ENCODE measurements around the gene EDN1.

Gene EDN1

DNA sequence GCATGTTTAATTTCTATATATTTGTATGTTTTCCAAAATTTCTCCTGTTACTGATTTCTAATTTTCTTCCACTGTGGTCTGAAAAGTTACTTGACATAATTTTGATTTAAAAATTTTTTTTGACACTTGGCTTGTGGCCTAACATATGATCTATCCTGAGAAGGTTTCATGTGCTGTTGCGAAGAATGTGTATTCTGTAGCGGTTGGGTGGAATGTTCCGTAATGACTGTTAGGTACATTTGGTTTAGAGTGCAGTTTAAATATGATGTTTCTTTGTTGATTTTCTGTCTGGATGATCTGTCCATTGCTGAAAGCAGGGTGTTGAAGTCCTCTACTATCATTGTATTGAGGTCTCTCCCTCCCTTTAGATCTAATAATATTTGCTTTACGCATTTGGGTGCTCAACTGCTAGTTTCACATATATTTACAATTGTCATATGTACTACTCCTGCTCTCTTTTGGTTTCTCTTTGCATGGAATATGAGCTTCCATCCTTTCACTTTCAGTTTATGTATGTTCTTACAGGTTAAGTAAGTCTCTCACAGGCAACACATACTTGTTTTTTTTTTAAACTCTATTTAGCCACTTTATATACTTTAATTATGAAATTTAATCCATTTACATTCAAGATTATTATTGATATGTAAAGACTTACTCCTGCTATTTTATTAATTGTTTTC is 19.5 kb upstream of the EDN1 start:
- no peak for DNase-seq

DNA sequence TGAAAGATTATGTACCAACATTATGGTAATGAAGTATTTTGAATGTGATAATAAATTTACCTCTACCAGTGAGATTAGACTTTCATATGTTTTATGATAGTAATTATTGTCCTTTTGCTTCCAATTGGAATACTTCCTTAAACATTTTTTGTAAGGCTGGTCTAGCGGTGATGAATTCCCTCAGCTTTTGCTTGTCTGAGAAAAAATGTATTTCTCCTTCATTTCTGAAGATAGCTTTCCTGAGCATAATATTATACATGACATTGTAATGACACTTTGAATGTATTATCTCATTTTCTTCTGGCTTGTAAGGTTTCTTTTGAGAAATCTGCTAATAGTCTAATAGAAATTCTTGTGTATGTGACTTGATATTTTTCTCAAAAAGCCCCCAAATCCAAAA is 18.6 kb upstream of the EDN1 start:
- DNase-seq: no peak

DNA sequence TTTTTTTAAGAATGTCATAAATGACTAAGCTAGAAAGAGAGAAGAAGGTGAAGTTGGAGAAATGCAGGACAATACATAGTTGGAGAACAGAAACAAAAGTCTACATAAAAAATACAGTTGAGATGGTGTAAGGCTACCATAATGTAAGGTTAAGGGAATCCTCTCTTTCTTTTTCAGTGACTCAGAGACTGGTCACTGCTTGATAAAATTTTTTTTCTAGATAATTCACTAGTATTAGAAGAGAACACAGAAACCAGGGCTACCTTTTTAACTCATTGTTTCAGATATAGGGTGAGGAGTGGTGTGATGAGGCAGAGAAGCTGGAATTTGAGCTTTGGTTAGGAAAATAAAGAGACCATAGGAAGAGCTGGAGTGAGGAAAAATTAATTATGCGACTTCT is 18.2 kb upstream of the EDN1 start:
- no peak for DNase-seq

DNA sequence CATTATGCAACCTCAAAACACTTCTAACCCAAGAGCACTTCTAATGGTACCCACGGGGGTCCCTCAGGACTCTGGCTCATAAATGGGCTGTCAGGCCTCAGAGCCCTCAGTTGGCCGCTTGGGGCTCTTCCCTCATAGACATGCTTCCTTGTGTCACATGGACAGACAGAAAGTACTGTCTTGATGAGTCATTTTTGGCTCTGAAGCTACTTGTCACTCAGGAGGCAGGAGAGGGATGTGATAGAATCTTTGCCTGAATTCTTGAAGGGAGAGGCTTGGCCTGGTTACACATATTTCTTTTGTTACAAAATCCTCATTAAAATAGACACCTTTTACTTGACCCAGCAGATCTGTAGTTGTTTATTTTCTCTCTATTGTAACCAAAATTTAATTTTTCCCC is 15.1 kb upstream of the EDN1 start:
- DNase-seq: no peak

DNA sequence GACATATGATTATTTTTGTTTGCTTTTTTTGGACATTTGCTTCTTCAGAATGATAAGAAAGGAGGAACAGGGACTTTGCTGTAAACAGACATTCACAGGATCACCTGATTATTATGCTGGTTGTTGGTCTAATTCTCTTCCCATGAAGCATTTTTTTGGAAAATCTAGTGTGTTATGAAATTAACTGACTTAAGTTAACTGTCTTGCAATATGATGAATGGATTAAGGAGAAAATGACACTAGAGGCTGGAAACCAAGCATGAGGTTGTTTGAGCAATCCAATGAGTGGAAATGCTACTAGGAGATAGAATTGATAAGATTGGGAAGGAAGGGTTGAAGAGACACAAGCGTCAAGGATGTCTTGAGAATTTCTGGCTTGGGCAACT is 13.2 kb upstream of the EDN1 start:
- no peak for DNase-seq

DNA sequence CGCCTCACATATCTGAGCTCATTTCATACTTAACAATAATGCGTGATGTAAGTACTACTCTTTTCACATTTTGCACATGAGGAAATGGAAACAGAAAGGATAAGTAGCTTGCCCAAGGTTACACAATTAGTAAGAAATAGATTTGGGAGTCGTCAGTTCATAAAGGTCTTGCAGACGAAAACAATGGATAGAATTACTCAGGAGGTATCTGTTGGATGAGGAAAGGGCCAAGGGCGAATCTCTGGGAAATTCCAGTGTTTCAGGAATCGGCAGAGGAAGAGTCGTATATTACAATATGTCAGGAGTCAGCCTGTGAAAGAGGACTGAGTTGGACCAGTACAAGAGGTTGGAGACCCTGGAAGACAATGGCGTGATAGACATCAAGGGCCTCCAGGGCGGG is 12.8 kb upstream of the EDN1 start:
- no peak for DNase-seq

DNA sequence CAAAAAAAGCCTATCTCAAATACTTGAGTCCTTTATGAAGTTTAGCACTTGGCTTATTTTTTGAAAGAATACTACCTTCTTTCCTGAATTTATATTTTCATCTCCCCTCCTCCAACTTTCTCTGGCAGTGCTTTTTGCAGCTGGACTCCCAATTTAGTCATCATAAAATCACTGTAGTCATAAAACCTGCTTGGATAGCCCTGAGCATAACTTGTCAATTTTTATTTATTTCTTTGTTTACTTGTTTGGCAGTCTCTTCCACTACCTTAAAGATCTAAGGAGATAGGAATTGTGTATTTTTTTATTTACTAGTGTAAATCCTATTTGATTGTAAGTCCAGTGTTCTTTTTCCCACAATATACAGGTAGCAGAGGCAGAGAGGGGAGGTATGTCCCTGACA is 11.2 kb upstream of the EDN1 start:
- DNase-seq: no peak

DNA sequence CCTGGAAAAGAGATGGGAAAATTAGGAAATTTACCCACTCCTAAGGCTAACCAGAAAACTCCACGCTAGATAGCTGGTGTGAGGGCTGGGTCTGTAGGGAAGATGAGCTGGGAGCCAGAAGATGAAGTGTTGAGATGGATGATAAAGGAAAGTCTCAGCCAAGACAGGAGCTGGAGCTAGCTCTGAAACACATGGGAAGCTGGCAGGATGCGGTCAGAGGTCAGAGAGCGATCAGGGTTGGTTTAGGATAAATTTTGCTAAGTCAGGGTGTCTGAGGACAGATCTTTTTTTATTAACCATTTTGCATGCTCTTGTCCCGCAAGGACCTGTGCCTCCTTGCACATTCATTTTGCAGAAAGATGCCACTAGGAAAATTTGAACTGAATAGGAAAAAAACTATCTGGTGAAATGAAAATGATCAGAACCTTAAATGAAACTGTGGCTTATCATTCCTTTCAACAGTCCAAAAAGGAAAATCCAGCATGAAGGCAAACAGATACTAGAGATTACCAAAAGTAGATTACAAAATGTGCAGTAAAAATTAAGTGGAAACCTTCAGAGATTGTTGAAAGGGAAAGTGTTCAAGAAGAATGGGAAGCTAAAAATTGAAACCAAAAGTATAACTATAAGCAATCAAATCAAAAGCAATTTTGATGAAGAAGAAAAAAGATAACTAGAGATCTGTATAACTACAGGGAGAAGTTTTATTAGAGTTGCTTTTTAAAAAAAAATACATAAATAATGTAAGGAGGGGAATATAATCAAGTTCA is 10.7 kb upstream of the EDN1 start:
- DNase-seq: no peak

DNA sequence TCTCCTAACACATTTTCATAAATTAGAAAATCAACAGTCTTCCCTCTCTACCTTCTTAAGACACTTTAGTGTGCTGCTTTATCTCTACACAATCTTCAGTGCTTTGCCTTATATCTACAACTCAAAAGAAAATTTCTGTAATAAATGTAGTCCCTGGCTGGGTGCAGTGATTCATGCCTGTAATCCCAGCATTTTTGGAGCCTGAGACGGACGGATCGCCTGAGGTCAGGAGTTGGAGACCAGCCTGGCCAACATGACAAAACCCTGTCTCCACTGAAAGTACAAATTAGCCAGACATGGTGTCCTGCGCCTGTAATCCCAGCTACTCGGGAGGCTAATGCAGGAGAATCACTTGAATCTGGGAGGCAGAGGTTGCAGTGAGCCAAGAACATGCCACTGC is 9.7 kb upstream of the EDN1 start:
- no peak for DNase-seq

DNA sequence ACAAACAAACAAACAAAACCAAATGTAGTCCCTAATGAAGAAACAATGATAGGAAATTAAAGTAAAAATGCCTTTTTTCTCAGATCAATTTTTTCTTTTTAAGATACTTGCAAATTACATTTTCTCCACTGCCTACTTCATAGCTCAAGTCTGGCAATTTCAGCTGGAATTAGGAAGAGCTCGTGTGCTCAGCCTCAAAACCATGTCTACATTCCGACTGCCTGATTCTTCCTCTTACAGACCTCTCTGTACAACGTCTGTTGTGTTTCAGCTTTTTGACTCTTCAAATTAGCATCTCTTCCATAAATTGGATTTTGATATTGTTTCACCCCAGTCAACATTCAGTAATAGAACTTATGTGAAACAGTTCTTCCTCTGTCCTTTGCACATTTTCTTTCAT is 9.3 kb upstream of the EDN1 start:
- DNase-seq: no peak

DNA sequence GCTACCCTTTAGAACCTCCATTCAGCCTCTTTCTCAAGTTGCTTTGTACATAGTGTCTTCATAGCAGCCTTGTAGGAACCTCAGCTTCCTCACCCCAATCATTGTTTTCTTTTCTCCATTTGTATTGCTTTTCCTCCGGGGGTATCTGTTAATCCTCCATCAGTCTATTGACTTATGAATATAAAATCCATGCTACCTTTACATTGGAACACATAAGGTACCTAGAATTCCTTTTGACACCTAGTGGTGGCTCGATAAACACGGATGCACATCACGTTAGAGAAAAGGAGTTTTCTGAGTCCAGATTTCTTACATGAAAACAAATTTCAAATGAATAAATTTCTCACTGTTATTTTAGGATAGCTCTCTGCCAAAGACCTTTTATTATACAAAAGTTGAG is 6.3 kb upstream of the EDN1 start:
- DNase-seq: no peak

DNA sequence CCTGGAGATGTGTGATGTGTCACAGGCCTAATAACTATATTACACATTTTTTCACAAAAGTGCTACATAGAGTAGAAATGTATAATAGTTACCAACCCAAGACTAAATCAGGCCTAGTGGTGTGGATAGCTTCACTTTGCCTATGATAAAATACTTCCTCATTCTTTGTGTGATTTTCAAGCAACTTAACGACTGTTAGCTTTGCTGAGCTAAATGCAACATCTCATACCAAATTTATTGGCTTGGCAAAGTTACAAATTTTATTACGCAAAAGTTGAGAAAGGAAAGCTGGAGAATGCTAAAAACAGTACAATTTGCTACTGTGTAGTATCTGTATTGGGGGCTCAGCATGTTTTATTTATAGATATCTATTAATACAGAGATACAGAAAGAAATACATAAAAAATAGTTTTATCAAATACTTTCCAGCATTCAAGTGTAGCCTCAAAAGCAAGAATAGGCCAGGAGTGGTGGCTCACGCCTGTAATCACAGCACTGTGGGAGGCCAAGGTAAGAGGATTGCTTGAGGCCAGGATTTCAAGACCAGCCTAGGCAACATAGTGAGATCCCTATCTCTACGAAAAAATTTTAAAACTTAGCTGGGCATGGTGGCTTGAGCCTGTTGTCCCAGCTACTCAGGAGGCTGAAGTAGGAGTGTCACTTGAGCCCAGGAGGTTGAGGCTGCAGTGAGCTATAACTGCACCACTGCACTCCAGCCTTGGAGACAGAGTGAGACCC is 3.6 kb upstream of the EDN1 start:
- no peak for DNase-seq

DNA sequence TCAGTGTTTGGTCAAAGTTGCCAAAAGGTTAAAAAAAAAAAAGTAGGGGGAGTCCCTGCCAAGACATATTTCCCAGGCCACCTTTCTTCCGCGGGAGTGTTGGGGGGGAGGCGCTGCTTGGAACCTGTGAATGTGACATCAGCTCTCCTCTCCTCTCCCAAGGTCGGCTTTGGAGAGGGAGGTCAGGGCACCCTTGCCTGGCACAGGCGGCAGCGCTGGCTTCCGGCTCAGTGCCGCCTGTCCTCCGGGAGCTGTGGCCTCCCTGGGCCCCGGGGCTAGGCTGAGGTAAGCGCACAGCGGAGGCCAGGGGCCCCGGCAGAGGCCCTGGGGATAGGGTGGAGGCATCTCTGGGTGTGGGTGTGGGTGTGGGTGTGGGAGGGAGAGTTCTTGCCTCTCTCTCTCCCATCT is 1.9 kb upstream of the EDN1 start:
- no peak for DNase-seq

DNA sequence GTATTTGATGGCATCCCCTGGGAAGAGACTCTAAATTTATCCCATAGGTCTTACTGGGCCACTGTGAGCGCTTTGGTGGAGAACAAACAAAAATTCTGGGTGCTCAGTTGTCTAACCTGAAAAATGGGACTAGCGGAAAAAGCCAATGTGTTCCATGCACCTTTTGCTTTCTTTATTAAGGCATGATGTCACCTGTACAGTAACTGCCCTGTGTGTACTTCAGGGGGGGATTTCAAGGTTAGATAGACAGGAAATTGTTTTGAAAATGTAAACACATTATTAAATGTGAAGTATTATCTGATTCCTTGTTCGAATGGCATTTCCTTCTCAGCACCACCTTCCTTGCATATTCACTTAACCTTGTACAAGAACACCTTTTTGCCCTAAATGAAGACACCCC is 1.2 kb upstream of the EDN1 start:
- no peak for DNase-seq

DNA sequence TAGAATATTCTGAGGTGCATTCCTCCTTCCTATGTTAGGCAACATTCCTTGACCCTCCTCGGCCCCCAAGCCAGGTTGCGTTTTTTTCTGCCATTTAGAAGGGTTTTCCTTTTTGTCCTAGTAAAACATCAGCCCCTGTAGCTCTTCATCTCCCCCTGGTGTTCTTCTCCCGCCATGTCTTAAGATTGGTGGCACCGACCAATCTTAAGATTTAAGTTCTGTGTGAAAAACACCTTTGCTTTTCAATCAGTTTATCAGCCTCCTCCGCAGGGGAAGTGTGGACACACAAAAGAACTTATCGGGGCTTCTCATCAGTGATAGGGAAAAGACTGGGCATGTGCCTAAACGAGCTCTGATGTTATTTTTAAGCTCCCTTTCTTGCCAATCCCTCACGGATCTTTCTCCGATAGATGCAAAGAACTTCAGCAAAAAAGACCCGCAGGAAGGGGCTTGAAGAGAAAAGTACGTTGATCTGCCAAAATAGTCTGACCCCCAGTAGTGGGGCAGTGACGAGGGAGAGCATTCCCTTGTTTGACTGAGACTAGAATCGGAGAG is 719 bp upstream of the EDN1 start:
- DNase-seq: no peak

DNA sequence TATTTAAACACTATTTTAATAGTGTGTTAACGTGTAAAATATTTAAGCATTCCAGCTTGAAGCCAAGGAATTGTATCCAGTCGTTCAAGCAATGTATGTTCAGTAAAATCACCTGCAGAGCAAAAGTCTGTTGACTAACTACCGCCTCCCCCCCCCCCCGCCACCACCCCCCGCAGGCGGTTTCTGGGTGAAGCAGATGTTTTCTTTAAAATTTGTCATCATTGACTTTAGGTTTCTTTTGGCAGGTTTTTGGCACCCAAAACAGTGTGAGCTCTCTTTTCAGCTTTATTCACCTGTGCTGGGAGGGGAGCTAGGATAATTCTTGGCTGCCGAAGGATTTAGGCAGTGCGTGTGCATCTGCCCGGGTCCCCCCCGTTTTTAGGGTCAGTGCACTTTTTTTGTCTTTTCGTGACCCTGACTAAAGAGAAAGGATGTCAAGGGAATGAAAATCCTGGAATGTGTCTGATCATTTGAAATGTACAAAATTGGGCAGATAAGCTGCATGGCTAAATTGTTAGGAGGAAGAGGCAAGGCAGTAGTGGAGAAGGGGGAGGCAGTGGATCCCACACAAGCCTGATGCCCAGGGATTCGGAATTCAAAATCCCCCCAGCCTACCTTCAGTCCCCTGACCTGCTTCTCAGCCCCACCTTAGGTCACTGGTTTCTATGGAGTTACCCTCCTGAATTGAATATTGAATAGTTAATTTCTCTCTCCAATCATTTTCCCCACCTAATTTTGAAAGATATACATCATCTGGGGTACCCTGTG is 1.1 kb downstream of the EDN1 start:
- DNase-seq: no peak

DNA sequence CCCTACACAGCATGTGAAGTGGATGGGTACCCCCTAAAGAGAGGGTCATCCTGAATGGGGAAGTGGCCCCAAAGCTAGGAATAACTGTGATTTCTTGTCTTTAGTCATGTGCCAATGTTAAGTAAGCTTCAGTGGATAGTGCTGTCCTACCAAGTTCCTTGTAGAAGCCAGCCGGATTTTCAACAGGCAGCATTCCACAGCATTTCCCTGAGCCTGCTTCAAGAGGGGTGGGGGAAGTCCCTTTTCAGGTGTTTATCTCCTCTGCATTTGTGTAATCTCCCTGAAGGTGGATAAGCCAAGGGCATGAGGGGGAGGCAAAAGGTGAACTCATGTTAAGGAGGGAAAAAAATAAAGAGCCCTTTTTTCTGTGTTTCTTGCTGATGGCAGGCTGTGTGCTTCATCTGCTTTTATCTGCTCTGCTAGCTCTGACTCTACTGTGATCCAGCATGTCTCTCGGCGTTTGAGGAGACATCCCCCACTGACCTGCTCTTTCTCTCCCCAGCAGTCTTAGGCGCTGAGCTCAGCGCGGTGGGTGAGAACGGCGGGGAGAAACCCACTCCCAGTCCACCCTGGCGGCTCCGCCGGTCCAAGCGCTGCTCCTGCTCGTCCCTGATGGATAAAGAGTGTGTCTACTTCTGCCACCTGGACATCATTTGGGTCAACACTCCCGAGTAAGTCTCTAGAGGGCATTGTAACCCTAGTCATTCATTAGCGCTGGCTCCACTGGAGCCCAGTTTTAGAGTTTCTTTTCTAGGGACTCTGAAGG is 1.9 kb downstream of the EDN1 start:
- DNase-seq: no peak

DNA sequence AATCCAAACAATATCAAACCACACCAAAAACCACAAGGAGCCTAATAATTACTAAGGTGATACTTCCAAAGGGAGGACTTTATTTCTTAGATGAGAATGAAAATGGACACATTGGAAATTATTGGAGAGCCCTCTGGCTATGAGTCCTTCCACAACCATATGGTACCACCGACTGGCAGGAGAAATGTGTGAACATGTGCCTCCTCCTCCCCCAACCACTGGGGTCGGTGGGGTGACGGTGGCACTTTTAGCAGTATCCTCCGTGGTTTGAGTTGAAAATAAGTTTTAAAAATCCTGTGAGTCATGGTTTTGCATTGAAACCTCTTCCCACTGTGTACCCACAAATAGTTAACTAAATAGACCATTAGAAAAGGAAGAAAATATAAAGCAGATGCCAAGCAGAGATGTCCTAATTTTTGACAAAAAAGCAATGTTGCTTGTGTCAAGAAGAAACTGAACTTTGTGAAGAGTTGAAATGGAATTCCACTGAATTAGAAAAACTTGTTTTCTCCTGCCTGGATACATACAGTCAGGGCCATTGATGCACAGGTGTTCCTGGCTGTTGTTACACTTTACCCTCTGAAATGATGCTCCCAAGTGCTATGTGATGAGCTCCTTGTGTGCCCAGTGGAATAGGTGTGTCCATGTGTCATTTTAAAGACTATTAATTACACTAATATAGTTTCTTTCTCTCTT is 3.2 kb downstream of the EDN1 start:
- no peak for DNase-seq

DNA sequence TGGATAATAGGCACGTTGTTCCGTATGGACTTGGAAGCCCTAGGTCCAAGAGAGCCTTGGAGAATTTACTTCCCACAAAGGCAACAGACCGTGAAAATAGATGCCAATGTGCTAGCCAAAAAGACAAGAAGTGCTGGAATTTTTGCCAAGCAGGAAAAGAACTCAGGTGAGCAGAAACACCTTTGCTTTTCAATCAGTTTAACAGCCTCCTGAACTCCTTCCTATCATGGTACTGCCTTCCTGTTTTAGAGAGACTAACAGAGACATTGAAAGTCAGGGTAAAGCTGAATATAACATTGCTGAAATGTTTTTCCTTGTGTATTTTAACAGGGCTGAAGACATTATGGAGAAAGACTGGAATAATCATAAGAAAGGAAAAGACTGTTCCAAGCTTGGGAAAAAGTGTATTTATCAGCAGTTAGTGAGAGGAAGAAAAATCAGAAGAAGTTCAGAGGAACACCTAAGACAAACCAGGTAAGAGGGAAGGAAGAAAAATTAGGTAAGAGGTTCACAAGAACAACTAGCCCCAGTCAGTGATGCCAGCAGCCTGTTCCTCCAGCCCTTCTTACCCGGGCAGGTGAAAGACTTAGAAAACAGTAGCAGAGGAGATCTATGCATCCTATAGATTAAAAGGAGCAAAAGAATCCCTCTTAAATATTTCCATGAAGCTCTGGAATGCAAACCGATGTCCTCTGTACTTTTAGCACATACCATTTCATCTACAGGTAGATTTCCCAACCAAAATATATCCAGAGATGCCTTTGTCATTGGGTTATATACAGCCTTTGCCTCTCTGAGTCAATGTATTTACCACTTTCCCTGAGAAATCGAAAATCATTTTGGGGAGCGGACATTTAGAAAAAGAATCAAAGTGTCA is 4.0 kb downstream of the EDN1 start:
- no peak for DNase-seq

DNA sequence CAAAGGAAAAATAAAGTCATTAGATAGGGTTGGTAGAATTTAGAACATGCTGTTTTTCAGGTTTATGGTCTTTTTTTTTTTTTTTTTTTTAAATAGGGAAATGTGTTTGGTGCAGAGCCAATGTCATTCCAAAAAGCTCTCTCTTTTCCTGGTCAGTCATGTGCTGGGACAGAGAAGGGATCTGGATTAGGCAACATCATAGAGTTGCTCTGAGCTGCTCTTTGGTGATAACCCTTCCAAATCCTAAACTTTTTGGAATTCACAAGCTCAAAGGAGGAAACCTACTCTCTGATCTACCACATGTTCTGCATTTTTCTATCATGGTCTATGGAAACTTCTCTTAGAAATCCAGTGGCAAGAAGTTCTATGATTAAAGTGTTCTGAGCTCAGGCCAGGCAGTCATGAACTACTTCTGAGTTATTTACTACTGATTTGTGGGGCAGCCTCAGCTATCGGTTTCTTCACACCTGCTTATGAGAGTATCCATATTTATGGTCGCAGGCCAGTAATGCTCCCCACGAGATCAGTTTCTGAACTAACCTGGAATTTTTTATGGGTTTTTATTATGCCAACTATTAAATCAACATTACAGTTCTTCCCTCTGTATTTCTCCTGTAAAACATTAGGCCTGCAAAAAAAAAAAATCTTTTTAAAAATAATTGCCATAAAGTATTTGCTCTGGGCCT is 4.8 kb downstream of the EDN1 start:
- DNase-seq: no peak

Measured in NCI-H1436 treated with DMSO at 0.1 percent for 48 hours (cell line).